ENCODE results near the gene LINGO3.
"Not testable (repeated sequence)": the region's sequence is repeated elsewhere in the genome, so short reads cannot be mapped to it uniquely, and the experiment has no call there.

Gene LINGO3

GRCh38 chr19:2281265-2282061 is 26.5 kb downstream of the LINGO3 start:
- DNase-seq (ENCODE audit: low read depth): not testable (repeated sequence)

- no peak for DNase-seq (ENCODE audit: low read depth)
These were observed 27.2 kb downstream of the LINGO3 start for GRCh38 chr19:2280633-2281264.

- no peak for DNase-seq (ENCODE audit: low read depth)
These were observed 29.3 kb downstream of the LINGO3 start for GRCh38 chr19:2278459-2279158.

GRCh38 chr19:2277138-2277537 is 30.8 kb downstream of the LINGO3 start:
- no peak for DNase-seq (ENCODE audit: low read depth)

- DNase-seq (ENCODE audit: low read depth): no peak
These were observed 31.4 kb downstream of the LINGO3 start for GRCh38 chr19:2276429-2276986.

GRCh38 chr19:2275588-2276428 is 32.1 kb downstream of the LINGO3 start:
- no peak for DNase-seq (ENCODE audit: low read depth)

- DNase-seq (ENCODE audit: low read depth): no peak
These were observed 32.9 kb downstream of the LINGO3 start for GRCh38 chr19:2274931-2275535.

GRCh38 chr19:2274185-2274711 is 33.7 kb downstream of the LINGO3 start:
- DNase-seq (ENCODE audit: low read depth): no peak

- peak; percentile 55 for DNase-seq (ENCODE audit: low read depth)
These were observed 34.4 kb downstream of the LINGO3 start for GRCh38 chr19:2273356-2274184.

- DNase-seq (ENCODE audit: low read depth): no peak
These were observed 36.5 kb downstream of the LINGO3 start for GRCh38 chr19:2271234-2272103.

- no peak for DNase-seq (ENCODE audit: low read depth)
These were observed 37.3 kb downstream of the LINGO3 start for GRCh38 chr19:2270423-2271233.

- DNase-seq (ENCODE audit: low read depth): no peak
These were observed 37.9 kb downstream of the LINGO3 start for GRCh38 chr19:2270157-2270422.

GRCh38 chr19:2269244-2270156 is 38.5 kb downstream of the LINGO3 start:
- peak; percentile 97 for DNase-seq (ENCODE audit: low read depth)

- no peak for DNase-seq (ENCODE audit: low read depth)
These were observed 39.1 kb downstream of the LINGO3 start for GRCh38 chr19:2268861-2269243.

- DNase-seq (ENCODE audit: low read depth): no peak
These were observed 39.5 kb downstream of the LINGO3 start for GRCh38 chr19:2268480-2268830.

- DNase-seq (ENCODE audit: low read depth): no peak
These were observed 41.6 kb downstream of the LINGO3 start for GRCh38 chr19:2266183-2266993.

All from stimulated activated CD8-positive, alpha-beta memory T cell treated with anti-CD3 and anti-CD28 coated beads, Interleukin-7, amount 100 ng/mL, for 24 hours (primary cell).